ENCODE data around the gene CLIC4.
"Not testable (repeated sequence)": the region's sequence is repeated elsewhere in the genome, so short reads cannot be mapped to it uniquely, and the experiment has no call there.

CLIC4 gene

GRCh38 chr1:24875991-24876506 is 130.8 kb downstream of the CLIC4 start:
- DNase-seq (ENCODE audit: low read depth), result no peak

- DNase-seq (ENCODE audit: low read depth), result no peak
These were observed 132.8 kb downstream of the CLIC4 start for GRCh38 chr1:24878045-24878444.

- no peak for DNase-seq (ENCODE audit: low read depth)
These were observed 133.8 kb downstream of the CLIC4 start for GRCh38 chr1:24878775-24879742.

GRCh38 chr1:24881034-24881433 is 135.8 kb downstream of the CLIC4 start:
- no peak for DNase-seq (ENCODE audit: low read depth)

- DNase-seq (ENCODE audit: low read depth), result no peak
These were observed 139.5 kb downstream of the CLIC4 start for GRCh38 chr1:24884751-24885150.

- no peak for DNase-seq (ENCODE audit: low read depth)
These were observed 141.0 kb downstream of the CLIC4 start for GRCh38 chr1:24886241-24886640.

GRCh38 chr1:24888061-24888970 is 143.1 kb downstream of the CLIC4 start:
- DNase-seq (ENCODE audit: low read depth), result no peak

- DNase-seq (ENCODE audit: low read depth), result no peak
These were observed 143.9 kb downstream of the CLIC4 start for GRCh38 chr1:24888971-24889676.

- DNase-seq (ENCODE audit: low read depth), result no peak
These were observed 145.6 kb downstream of the CLIC4 start for GRCh38 chr1:24890887-24891286.

GRCh38 chr1:24891367-24891766 is 146.1 kb downstream of the CLIC4 start:
- DNase-seq (ENCODE audit: low read depth), result not testable (repeated sequence)

- DNase-seq (ENCODE audit: low read depth), result no peak
These were observed 147.2 kb downstream of the CLIC4 start for GRCh38 chr1:24892188-24893153.

- no peak for DNase-seq (ENCODE audit: low read depth)
These were observed 148.2 kb downstream of the CLIC4 start for GRCh38 chr1:24893431-24893830.

Measured in stimulated activated CD8-positive, alpha-beta memory T cell treated with anti-CD3 and anti-CD28 coated beads, Interleukin-4, amount 100 ng/mL, for 24 hours (primary cell).